Fibroblast of villous mesenchyme (primary cell): ENCODE measurements around the gene PKM. TPM values are rescaled to one million over a fixed set of nuclear protein-coding genes. Genes with fewer than 3 reads are reported as not detected.

Experiments used
- DNase-seq: peaks from one replicate; pipeline ENCODE4 v3.0.0-alpha.2; 2010; ENCODE audit warnings: low read depth
- H3K4me3 ChIP-seq: 2 replicates; pipeline ENCODE4 v1.5.1; 2011; ENCODE audit warnings: low read depth, mild to moderate bottlenecking, low read length
- CTCF ChIP-seq: IDR thresholded peaks from 2 replicates; pipeline ENCODE4 v1.5.1; 2012; ENCODE audit warnings: low read depth, mild to moderate bottlenecking, low read length; ENCODE audit not compliant: insufficient read depth
- total RNA-seq: library from RNA; depleted of rRNA; stranded (reverse); fragments of >200 nt; gene quantifications from 2 replicates; pipeline ENCODE4 v1.2.3, GENCODE V29; 2012

PKM gene
- total RNA-seq, 1 donor = 2,239 TPM

- no peak for TF ChIP-seq CTCF
- H3K4me3 ChIP-seq = no peak overlapping the region
- DNase-seq = no peak
Measured at GRCh38 chr15:72248514-72248913, 17.5 kb upstream of the PKM start.

- TF ChIP-seq CTCF = no peak
- no peak for DNase-seq
- no peak overlapping the region for H3K4me3 ChIP-seq
Measured at GRCh38 chr15:72242775-72243370, 11.9 kb upstream of the PKM start.

- no peak for TF ChIP-seq CTCF
- no peak for DNase-seq
- no peak overlapping the region for H3K4me3 ChIP-seq
Measured at GRCh38 chr15:72239652-72240051, 8.7 kb upstream of the PKM start.

- H3K4me3 ChIP-seq = no peak overlapping the region
- TF ChIP-seq CTCF = no peak
- no peak for DNase-seq
Measured at GRCh38 chr15:72238586-72238985, 7.6 kb upstream of the PKM start.

- DNase-seq = no peak
- no peak for TF ChIP-seq CTCF
Measured at GRCh38 chr15:72237853-72238224, 6.8 kb upstream of the PKM start.

GRCh38 chr15:72237029-72237852 is 6.3 kb upstream of the PKM start:
- DNase-seq = peak; percentile 98
- H3K4me3 ChIP-seq = peak overlapping the region; percentile 72
- no peak for TF ChIP-seq CTCF

More at GRCh38 chr15:72237853-72238224, 6.8 kb upstream of the PKM start:
- H3K4me3 ChIP-seq = no peak overlapping the region
